Fibroblast of villous mesenchyme (primary cell): Measurements from ENCODE around the gene NR6A1. TPM values are rescaled to one million over a fixed set of nuclear protein-coding genes. Genes with fewer than 3 reads are reported as not detected.

ENCODE experiments used
- DNase-seq: peaks from one replicate; pipeline ENCODE4 v3.0.0-alpha.2; 2010; ENCODE audit warnings: low read depth
- H3K4me3 ChIP-seq: 2 replicates; pipeline ENCODE4 v1.5.1; 2011; ENCODE audit warnings: low read depth, mild to moderate bottlenecking, low read length
- CTCF ChIP-seq: IDR thresholded peaks from 2 replicates; pipeline ENCODE4 v1.5.1; 2012; ENCODE audit warnings: low read depth, mild to moderate bottlenecking, low read length; ENCODE audit not compliant: insufficient read depth
- total RNA-seq: library from RNA; depleted of rRNA; stranded (reverse); fragments of >200 nt; gene quantifications from 2 replicates; pipeline ENCODE4 v1.2.3, GENCODE V29; 2012

NR6A1 gene
- total RNA-seq, 1 donor = under 0.01 TPM

- no peak for DNase-seq
- no peak overlapping the region for H3K4me3 ChIP-seq
- no peak for TF ChIP-seq CTCF
These were observed 270.1 kb downstream of the NR6A1 start for GRCh38 chr9:124500796-124501611.

GRCh38 chr9:124500028-124500795, 270.9 kb downstream of the NR6A1 start:
- TF ChIP-seq CTCF = no peak
- DNase-seq = no peak
- no peak overlapping the region for H3K4me3 ChIP-seq

- no peak for TF ChIP-seq CTCF
- DNase-seq = no peak
- H3K4me3 ChIP-seq = no peak overlapping the region
These were observed 271.9 kb downstream of the NR6A1 start for GRCh38 chr9:124499216-124499615.

GRCh38 chr9:124498499-124499146, 272.5 kb downstream of the NR6A1 start:
- no peak for DNase-seq
- H3K4me3 ChIP-seq = no peak overlapping the region
- TF ChIP-seq CTCF = no peak

GRCh38 chr9:124498040-124498439, 273.1 kb downstream of the NR6A1 start:
- TF ChIP-seq CTCF = no peak
- no peak for DNase-seq
- no peak overlapping the region for H3K4me3 ChIP-seq

- no peak for TF ChIP-seq CTCF
- no peak overlapping the region for H3K4me3 ChIP-seq
- no peak for DNase-seq
These were observed 273.7 kb downstream of the NR6A1 start for GRCh38 chr9:124497441-124497840.
